ENCODE data around the gene STIM1. TPM values are rescaled to one million over a fixed set of nuclear protein-coding genes. Genes with fewer than 3 reads are reported as not detected.
"Not testable (repeated sequence)": the region's sequence is repeated elsewhere in the genome, so short reads cannot be mapped to it uniquely, and the experiment has no call there.

Gene STIM1
- total RNA-seq, 1 donor from 2014 or later, result 46.4 TPM

GRCh38 chr11:3971756-3972404 lies 116.4 kb downstream of the STIM1 start:
- DNase-seq (ENCODE audit: low read depth), result no peak

GRCh38 chr11:3972431-3972830 lies 117.0 kb downstream of the STIM1 start:
- DNase-seq (ENCODE audit: low read depth), result no peak

GRCh38 chr11:3977078-3977477 lies 121.6 kb downstream of the STIM1 start:
- no peak for DNase-seq (ENCODE audit: low read depth)

- DNase-seq (ENCODE audit: low read depth), result no peak
These were observed 125.7 kb downstream of the STIM1 start for GRCh38 chr11:3981084-3981633.

GRCh38 chr11:3982431-3982830 lies 127.0 kb downstream of the STIM1 start:
- DNase-seq (ENCODE audit: low read depth), result no peak

DNA sequence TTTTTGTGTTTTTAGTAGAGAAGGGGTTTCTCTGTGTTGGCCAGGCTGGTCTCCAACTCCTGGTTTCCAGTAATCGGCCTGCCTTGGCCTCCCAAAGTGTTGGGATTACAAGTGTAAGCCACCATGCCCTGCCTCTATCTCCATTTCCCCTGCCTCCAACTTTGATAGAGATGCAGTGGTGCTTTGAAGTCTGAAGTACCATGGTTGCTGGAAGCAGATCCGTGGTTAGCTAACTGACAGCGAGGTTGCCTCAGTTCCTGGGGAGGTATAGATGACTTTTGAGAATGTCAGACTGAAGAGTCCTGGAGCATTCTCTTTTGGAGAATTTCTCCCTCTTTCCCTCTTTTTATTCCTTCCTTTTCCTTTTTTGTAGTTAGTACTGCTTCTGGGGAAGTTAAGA lies 127.6 kb downstream of the STIM1 start:
- no peak for DNase-seq (ENCODE audit: low read depth)

- no peak for DNase-seq (ENCODE audit: low read depth)
These were observed 129.4 kb downstream of the STIM1 start for GRCh38 chr11:3984896-3985295.

- no peak for DNase-seq (ENCODE audit: low read depth)
These were observed 130.2 kb downstream of the STIM1 start for GRCh38 chr11:3985631-3986030.

DNA sequence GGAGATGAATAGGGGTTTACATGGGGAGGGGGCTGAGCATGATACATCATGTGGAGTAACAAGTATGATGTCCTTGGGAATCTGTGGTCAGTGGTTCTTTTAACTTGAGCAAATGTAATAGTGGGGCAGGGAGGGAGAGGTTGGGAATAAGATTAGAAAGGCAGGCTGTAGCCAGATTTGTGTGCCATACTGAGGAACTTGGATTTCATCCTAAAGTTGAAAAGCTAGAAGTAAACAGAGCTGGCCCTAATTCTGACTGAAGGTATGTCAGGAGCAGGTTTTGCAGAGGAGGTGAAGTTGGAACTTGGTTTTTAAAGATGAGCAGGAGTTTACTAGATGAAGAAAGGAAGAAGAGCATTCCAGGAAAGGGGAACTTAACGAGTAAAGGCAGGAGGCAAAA lies 130.8 kb downstream of the STIM1 start:
- DNase-seq (ENCODE audit: low read depth), result no peak

DNA sequence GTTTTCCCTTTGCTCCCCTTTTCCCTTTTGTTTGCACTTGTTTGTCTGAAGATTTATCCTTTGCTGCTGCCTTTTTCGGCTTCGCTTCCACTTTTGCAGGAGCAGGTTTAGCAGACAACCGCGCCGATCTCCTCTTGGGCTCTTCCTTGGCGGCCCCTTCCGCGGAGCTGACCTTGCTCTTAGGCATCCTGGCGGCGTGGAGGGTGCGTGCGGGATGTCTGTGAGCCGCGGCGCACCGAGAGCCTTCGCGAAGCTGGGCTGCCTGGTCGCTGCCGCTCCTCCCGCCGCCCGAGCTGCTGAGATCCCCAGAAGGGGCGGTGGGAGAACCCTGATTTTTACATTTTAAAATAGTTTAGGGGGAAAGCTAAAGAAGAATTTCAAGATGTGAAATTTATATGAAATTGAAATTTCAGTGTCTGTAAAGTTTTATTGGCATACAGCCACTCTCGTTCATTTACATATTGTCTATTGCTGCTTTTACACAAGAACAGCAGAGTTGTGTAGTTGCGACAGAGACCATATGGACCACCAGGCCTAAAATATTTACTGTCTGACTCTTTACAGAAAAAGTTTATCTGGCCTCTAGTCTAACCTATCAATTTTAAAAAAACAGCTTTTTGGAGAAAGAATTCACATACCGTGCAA lies 133.9 kb downstream of the STIM1 start:
- DNase-seq (ENCODE audit: low read depth), result no peak

DNA sequence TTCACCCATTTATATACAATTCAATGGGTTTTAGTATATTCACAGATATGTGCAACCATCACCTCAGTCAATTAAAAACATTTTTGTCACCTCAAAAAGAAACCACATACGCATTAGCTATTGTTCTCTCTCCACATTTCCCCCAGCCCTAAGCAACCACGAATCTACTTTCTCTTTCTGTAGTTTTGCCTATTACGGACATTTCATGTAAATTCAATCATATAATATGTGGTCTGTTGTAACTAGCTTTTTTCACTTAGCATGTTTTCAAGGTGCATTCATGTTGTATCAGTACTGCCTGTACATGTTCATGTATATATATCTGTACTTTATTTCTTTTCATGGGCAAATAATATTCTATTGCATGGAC lies 134.4 kb downstream of the STIM1 start:
- DNase-seq (ENCODE audit: low read depth), result no peak

- no peak for DNase-seq (ENCODE audit: low read depth)
These were observed 134.9 kb downstream of the STIM1 start for GRCh38 chr11:3990406-3990805.

DNA sequence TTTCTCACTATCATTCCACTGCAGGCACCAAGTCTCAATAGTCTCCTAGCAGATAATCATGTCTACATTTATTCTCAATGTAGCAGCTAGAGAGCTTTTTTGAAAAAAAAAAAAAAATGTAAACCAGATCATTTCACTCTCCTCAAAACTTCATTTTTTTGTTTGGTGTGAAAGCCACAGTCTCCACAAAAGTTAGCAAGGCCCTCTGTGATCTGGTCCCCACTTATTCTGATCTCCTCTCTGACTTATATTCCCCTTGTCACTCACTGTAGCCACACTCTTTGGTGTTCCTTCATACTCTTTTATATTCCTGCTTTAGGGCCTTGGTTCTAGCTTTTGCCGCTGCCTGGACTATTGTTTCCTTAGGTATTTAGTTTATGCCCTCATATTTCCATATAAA lies 137.5 kb downstream of the STIM1 start:
- no peak for DNase-seq (ENCODE audit: low read depth)

GRCh38 chr11:3994030-3994640 lies 138.7 kb downstream of the STIM1 start:
- no peak for DNase-seq (ENCODE audit: low read depth)

DNA sequence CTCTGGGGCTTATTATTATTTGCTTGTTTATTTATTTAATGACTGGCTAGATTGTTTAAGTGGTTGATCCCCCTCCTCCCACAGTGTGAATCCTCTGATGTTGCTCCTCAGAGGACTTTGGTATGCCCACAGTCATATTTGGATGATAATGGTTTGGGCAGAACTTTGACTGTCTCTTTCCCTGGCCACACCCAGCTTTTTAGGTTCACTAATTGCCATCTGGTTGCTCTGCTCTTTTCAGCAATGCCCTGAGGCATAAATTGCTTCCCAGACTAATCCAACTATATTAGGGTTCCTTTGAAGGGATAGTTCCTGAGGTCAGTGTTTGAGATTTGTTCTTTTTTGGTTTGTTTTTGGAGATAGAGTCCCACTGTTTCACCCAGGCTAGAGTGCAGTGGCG lies 139.8 kb downstream of the STIM1 start:
- DNase-seq (ENCODE audit: low read depth), result no peak

DNA sequence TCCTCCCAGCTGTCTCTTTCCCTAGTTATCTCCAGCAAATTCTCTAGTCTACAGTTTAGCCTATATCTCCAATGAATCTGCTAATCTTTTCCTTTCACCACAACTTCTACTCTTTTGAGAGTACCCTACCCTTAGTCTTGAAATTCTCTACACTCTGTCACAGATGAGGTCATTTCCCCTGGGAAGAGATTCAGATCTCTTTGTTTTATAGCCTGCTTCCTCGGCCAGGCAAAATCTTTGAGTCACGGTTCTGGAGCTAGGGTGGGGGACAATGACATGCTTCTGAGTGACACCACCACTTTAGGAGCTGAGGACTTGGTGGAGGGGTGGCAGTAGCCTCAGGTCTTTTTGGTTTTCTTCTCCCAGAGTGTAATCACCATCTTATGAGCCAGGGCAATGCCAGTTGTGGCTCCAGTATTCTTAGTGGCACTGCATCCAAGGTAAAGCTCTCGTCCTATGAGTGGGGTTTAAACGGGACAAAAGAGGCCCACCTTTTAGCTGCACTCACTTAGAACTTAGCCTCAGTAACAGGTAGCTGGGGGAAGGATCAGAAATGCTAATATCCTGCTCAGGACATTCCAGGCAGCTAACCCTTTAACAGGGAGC lies 140.6 kb downstream of the STIM1 start:
- DNase-seq (ENCODE audit: low read depth), result peak; percentile 33

DNA sequence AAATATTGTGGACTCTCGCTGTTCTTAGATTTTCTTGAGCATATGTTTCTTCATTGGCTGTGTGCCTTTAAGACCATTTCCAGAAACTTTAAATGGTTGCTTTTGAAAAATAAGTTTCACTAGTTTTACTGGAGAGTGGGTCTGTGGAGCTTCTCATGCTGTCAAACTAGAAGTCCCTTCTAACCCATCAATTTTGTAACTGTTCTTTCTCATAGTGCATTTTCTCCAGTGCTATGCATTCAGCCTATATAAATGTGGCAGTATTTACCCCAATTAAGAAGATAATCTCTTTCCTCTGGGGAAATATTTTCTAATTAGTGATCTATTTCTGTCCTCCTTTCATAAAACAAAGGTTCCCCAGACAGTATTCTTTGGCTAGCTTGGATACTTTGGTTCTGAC lies 141.2 kb downstream of the STIM1 start:
- DNase-seq (ENCODE audit: low read depth), result no peak

DNA sequence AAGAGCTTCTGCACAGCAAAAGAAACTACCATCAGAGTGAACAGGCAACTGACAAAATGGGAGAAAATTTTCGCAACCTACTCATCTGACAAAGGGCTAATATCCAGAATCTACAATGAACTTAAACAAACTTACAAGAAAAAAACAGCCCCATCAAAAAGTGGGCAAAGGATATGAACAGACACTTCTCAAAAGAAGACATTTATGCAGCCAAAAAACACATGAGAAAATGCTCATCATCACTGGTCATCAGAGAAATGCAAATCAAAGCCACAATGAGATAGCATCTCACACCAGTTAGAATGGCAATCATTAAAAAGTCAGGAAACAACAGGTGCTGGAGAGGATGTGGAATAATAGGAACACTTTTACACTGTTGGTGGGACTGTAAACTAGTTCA lies 149.3 kb downstream of the STIM1 start:
- not testable (repeated sequence) for DNase-seq (ENCODE audit: low read depth)

DNA sequence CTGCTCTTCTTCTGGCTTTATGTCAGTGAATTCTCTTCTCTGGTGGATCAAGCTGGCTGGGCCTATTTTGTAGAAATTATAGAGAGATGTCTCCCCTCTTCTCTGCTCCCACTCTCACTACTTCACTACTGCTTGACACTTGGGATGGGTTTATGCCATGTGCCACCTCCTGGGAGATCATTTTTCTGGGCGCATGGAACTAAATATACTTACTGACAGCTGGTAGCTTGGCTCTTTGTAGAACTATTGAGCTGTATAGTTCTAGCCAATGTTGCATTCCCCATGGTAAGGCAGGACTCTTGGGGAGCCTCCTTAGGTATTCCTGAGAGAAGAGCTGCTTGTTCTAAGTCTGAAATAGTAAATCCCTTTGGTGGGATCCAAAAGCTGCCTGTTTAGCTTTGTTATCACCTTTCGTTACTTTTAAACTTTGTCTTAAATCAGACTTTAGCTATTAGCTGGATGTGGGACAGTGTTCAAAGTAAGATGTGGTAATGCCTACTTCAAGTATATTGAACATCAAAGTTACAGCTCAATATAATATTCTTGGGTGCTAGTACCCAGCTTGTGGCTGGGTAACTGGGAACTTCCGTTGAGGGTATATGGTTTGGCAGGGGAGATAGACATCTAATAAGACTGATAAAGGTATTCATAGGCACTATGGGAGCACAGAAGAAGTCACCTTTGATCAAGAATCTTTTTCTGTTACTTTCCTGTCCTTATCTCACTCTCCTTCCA lies 151.6 kb downstream of the STIM1 start:
- DNase-seq (ENCODE audit: low read depth), result peak; percentile 67

GRCh38 chr11:4008116-4008515 lies 152.7 kb downstream of the STIM1 start:
- no peak for DNase-seq (ENCODE audit: low read depth)

DNA sequence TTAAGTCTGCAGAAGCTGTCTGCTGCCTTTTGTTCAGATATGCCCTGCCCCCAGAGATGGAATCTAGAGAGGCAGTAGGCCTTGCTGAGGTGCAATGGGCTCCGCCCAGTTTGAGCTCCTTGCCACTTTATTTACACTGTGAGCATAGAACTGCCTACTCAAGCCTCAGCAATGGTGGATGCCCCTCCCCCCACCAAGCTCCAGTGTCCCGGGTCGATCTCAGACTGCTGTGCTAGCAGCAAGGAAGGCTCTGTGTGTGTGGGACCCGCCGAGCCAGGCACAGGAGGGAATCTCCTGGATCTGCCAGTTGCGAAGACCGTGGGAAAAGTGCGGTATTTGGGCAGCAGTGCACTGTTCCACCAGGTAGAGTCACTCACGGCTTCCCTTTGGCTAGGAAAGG lies 161.1 kb downstream of the STIM1 start:
- not testable (repeated sequence) for DNase-seq (ENCODE audit: low read depth)

Measured in myocyte (in vitro differentiated cells).